GM18508 (cell line): ENCODE results near the gene TNS1.

Source experiments
- ATAC-seq: cut with Tn5 transposase; IDR thresholded peaks from one replicate; pipeline ENCODE4 v1.9.1; 2021; ENCODE audit warnings: moderate number of reproducible peaks; ENCODE audit not compliant: insufficient read depth, unreplicated experiment

Gene TNS1

DNA sequence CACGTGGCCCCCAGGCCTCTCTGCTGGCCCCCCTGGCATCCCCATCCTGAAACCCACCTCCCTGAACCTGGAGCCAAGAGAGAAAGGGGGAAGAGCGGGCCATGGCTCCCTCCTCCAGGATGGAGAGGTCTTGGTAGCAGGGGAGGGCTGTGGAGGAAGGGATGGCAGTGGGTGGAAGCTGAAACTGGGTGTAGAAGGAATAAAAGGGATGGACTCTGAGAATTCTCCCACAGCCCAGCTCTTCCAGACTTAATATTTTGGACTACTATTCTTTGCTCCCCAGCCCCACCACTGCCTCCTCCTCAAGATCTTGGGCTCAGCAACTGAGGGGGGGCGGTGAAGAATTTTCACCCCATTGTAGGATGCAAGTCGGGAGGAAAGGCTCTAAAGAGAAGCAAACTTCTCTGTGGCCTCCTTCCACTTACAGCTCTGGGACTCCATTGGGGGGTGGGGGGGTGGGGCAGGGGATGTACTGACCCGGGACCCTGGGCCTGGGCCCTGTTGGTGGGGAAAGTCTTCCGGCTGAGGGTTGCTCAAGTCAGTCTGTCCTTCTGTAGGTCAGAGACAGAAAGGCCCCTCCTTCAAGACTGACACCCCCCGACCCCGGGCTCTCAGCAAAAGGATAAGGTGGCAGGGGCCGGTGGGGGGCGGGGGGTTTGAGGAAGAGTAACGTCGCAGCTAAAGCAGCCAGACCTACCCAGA lies 501 bp downstream of the TNS1 start:
- ATAC-seq = no peak

DNA sequence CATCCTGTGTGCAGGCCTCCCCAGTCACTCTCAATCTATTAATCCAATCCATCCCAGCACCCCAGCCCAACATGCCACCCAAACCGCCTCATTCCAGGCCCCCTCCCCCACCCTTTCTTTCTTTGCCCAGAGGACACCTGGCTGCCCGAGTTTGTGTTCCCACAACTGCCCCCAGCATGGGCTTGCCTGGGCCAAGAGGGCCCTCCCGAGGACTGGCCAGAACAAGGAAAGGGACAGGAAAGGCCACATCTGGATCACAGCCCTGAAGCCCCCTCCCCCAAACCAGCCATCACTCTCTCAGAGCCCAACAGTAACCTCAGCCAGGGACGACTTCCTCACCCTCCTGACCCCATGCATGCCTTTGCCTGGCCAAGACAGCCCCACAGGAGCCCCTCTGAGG lies 1.2 kb downstream of the TNS1 start:
- ATAC-seq = no peak

DNA sequence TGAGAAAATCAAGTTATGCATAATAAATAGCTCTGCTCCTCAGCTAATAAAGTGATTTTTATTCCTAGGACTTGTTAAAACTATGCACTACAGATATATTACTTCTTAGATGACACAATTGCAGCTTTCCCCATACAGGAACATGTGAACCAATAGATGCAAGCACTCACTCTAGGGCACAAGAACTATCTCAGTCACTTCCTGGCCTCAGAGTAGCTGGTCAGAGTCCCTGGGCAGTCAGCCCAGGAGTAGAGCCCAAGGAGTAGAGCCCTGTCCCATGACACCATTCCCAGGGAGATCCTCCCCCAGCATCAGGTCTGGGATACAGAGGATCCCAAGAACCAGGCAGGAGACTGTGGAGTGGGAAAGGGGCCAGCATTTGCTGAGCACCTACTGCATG lies 2.7 kb downstream of the TNS1 start:
- no peak for ATAC-seq

DNA sequence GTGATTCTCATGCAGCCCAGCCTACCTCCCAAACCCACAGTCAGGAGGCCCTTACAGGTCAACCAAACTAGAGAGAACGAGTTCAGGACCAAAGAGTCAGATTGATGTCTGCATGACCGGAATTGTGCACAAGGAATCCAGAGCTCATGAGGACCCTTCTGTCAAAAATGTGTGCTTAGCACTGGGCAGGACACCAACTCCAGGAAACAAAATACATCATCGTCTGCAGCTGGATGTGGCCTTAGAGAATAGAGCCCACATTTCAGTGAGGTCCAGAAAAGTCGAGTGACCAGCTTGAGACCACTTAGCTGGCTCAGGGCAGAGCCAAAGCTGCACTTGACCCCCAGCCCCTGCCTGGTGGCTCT lies 3.2 kb downstream of the TNS1 start:
- ATAC-seq = no peak

DNA sequence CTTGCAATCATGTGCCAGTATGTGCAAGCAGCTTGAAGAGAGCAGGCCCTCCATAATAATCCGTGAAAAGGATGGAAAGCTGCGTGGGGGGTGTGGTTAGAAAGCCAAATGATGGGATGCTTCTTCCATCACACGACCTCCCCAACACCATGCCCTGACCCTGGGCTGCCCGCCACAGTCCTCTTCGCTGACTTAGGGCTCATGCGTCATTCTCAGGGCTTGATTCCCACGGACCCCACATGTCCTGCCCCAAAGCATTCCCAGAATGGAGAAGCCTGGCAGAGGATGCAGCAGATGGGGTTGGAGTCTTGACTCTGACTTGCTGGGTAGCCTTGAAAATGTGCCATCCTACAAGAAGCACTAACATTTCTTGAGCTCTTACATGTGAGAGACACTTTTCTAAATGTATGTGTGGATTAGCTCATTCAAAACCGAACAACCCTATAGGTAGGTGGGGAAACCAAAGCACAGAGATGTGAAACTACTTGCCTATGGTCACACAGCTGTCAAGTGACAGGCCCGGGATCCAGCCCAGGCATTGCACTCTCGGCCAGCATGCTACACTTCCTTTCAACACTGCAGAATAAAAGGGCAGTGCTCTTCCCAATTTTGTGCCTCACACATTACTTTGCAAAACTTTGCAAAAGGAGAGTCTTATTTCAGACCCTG lies 3.7 kb downstream of the TNS1 start:
- no peak for ATAC-seq

DNA sequence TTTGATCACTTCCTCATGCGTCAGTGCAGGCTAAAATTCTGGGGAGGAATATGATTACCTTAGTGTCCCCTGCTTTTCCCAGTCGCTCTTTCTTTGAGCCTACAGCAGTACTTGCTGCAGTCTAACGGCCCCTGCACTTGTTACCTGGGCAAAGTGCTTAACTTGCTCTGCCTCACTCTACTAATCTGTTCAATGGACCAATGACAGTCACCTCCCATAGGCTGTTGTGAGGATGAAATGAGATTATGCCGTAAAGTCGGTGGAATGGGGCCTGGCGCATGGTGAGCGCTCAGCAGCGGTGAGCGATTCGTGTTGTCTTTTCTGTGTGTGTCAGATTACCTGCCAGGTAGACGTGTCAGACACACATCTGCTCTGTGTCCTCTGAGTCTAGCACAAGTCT lies 5.3 kb downstream of the TNS1 start:
- no peak for ATAC-seq

DNA sequence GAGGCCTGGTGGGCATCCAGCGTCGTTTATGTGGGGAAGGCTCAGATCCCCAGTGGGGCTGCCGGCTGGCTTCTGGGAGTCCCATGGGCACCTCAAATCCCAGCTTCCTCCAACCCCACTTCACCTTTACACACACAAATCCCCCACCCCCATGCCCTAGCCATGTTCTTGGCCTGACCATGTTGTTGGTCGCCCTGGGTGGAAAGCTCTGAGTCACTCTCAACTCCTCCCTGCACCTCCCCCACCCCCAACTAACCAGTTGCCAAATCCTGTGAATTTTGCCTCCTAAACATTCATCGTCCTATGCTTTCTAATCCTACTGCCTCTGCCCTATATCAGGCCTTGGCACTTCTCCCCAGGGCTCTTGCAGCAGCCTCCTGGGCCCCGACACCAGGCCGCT lies 6.4 kb downstream of the TNS1 start:
- ATAC-seq = no peak

DNA sequence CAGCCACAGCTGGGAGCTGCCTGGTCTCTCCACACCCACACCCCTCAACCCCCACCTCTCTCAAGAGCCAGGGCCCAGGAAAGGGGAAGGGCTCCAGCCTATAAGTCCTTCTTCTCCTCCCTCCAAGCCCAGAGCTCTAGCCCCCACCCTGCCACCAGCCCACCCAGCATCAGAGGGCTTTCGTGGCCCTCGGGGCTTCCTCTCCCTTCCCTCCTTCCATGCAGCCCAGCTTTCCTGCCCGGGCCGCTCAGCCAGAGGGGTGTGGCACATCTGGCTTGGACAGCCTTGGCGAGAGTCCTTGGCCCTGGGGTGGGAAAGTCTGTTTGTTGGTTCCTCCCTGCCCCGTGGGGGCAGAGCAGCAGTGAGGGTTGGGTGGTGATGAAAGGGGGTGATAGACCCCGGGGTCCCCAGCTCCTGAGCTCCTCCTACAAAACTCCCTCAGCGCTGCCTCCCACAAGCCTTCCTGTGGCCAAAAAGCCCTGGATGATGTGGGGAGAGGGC lies 7.0 kb downstream of the TNS1 start:
- ATAC-seq = no peak

DNA sequence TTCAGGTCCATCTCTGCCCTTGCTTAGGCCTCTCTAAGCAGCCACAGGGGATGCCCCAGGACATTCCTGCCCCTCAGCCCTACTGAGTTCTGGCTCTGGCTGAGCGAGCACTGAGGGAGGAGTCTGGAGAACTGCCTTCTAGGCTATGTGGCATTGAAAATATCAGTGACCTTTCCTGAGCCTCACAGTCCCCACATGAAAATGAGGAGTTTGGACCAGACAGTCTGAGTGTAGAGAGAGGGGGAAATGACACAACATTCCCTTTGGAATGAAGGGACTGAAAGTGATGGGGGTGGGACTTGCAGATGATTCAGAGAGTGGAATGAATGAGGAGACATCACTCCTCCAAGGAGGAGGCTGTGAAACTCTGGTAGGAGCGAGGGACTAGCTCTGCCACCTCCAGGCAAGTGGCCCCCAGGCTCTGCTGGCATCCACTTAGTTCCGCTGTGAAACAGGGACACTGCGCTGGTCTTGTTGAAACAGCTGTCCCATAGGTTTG lies 8.0 kb downstream of the TNS1 start:
- no peak for ATAC-seq

DNA sequence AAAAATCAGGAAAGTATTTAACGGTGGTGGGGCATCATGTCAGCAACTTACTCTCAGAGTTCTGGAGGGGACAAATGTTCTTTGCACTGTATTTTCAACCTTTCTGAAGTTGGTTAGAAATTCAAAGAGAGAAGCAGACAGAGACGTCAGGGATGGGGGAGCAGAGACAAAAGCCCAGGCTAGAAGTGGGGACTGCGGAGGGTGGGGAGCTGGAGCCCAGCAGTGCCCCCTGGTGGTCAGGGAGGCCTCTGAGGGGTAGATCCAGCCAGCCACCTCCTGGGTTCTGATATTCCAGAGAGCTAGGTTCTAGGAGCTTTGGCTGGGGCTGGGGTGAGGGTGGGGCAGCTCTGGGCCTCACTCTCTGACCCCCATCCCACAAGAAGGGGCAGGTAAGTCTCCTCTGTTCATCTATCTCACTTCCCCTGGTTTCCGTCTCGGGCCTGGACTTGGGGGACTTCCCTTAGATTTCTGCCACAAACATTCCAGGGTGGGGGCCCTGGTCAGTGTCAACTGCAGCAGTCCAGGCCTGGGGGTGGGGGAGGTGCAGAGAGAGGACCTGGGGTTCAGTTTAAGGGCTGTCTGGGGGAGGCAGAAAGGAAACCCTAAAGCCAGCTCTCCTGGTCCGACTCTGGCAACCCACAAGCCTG lies 8.9 kb downstream of the TNS1 start:
- no peak for ATAC-seq

DNA sequence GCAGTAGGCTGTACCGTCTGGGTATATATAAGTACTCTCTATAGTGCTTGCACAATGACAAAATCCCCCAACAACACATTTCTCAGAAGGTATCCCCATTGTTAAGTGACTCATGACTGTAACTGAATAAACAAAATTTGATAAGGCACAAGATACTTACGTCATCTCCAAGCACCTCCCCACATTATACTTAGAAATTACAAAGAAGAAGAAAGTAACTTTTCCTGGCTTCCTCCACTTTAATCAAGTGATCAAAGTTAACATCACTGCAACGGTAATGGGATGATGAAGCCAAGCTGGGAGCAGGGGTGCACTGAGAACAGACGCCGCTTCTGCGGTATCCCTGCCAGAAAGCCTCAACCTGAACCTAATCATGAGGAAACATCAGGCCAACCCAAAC lies 9.7 kb downstream of the TNS1 start:
- no peak for ATAC-seq

DNA sequence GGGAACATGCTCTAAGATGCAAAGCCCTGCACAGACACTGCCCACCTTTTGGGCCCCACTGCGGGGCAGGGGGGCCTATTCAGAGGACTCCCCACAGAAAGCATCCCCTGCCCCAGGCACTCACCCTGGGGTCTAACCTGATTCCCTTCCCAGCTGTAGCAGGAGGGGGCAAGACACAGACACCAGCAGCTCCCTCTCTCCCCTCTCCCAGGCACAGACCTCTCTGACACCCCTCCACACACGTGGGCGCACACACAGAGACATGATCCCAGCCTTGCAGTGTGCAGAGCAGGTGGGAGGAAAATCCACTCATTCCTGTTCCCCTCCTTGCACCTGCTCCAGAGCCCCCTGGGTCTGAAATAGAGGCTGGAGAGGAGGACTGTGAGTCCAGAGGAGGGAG lies 10.7 kb downstream of the TNS1 start:
- ATAC-seq = no peak

DNA sequence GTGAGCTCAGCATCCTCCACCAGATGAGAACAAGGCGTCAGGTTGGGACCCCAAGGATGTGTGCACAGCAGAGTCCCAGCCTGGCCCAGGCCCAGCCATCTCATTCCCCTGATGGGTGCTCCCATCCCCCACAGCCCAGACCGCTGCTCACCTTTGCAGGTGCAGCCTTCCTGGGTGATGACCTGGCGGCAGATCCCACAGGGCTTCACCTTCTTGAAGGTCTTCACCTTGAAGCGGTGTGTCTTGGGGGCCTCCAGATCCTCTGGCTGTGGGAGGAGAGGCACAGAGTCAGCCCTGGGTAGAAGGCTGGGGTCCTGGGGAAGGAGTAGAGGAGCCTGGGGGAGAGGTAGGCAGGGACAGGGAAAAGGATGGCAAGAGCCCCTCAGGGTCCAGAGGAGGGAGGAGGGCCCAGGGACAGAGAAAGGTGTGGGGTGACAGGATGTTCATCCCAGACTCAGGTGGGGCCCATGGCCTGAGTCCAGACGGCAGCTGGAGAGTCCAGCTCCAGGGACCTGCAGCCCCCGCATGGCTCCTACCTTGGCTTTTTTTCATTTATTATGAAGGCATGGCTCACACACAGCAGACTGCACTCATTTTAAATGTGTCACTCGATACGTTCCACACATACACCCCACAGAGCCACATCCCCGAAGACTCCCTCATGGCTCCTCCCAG lies 11.9 kb downstream of the TNS1 start:
- no peak for ATAC-seq

DNA sequence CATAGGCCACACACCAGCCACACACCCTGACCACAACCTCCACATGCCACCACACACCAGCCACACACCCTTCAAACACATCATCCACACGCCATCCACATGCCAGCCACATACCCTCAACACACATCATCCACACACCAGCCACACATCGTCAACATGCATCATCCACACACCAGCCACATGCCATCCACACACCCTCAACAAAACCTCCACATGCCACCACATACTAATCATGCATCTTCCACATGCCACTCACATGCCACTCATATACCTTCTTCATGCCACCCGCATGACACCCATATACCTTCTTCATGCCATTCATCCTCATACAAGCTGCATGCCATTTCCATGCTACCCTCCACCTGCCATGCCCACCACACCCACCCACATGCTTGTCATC lies 12.4 kb downstream of the TNS1 start:
- no peak for ATAC-seq

DNA sequence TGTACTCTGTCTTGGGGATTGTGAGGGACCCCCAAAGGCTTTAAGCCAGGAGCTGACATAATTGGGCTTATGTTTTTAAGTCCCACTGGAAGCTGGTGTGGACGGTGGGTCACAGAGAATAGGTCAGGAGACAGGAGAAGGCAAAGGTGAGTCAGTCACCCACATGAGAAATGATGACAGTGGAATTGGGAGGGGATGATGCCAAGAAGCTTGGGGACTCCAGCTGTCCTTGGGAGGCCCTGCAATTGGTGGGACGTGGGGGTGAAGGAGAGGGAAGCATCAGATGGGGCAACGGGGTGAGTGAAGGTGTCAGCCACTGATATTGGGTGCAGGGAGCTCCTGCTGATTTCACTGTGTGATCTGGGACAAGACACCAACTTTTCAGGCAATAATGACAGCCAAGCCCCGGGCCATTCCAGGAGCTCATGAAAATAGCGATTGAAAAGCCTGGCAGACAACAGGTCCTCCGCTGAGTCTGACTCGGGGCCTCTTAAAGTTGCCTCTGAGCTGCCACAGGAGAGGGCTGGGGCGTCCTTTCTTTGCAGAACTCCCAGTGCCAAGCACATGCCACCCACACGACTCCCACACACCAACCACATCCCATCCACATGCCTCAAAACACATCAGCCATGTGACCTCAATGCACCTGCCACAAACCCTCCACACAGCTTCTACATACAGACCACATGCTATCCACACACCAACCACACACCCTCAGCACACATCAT lies 13.4 kb downstream of the TNS1 start:
- ATAC-seq = no peak

DNA sequence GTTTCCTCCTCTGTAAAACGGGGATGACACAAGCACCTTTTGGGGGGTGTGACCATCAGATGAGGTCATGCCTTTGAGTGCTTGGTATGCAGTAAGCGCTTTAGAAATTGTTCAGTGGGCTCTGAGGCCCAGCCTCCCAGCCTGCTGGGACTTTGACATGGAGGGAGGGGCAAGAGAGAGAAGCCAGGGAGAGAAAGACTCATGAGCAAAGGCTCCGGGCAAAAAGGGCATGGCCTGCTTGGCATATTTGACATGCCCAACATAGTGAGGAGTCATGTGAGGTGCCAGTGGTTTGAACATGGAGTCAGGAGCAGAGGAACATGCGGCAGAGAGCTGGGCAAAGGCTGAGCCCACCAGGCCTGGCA lies 14.0 kb downstream of the TNS1 start:
- ATAC-seq = no peak

DNA sequence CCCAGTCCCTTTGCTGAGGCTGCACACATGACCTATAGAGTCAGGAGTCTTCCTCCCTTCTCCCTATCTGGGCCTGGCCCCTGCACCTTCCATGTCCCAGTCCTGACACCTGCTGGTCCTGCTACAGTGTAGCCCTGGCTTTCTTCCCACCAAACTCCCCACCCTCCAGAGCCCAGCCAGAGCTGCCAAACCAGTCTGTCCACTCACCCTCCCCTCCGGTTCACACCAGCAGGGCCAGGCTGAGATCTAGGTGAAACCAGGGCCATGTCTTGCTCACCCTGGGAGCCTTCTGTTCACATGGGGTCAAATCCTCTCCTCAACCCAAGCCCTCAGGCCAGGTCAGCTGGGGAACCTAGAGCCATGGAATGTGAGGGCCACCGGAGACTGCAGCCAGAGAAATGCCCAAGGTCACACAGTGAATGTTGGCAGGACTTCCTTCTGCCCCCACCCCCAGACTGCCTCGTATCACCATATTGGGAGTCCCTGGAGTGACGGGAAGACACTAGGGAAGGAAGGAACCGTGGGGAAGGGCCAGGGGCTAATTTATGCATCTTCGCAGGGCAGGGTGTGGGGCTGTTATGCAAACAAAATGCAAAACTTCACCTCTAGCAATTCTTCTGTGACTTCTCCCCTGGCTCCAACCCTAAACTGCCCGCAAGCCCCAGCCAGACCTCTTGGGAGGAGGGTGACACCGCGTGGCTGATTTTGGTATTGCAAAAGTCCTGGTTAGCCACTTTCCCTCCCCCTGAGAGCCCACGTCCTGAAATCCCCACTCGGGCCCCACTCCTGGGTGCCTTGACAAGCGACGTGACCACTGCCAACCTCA lies 14.6 kb downstream of the TNS1 start:
- ATAC-seq = no peak

DNA sequence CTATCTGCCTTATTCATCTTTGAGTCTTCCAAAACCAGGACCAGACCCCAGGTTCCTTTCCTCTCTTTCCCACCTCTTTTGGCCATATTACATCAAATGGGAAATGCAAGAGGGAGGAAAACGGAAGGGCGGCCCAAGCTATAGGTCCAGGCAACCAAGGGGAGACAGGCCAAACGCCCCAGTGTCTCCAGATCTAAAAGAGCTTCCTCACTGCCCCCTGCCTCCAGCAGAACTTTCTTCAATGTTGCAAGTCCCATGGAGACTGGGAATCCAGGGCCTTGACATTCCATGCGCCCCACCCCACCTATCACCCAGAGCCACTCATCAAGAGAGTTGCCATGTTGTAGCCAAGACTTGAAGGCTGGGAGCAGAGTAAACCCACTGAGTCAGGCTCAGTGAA lies 15.4 kb downstream of the TNS1 start:
- no peak for ATAC-seq

DNA sequence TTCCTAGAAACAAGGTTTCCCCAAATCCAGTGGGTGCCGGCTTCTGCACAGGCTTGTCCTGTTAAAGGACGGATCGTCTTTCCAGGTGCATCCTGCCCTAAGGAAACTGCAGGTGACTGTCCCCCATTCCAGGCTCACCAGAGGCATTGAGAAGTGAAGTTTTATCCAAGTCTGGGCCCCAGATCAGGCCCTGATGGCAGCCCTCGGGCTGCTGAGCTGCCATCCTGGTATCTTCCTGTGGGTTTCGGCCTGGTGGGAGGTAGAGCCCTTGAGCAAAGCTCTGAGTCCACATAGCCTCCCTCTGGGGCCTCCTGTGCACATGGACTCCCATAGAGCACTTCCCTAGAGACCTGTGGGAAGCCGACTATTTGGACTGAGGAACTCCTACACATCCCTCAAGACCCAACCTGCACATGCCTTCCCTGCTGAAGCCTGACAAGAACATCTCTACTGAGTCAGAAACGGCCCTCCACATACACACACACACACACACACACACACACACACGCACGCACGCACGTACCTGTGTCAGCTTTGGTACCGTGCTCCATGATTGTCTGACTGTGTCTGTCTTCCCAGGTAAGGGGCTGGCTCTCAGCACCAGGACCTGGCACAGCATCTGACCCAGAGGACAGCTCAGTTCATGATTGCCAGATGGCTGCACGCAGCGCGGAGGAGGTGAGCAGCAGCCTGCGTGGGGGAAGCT lies 16.4 kb downstream of the TNS1 start:
- ATAC-seq = no peak
